Erythroblast (primary cell): ENCODE measurements around the gene CDH22.

Source experiments
- GATA1 ChIP-seq: IDR thresholded peaks from 2 replicates; pipeline ENCODE4 v1.6.1; 2011; ENCODE audit warnings: low read depth, mild to moderate bottlenecking, control low read depth, low read length, moderate library complexity
- POLR2A ChIP-seq: IDR thresholded peaks from 2 replicates; pipeline ENCODE4 v1.6.1; 2011; ENCODE audit warnings: mild to moderate bottlenecking, low read length

DNA sequence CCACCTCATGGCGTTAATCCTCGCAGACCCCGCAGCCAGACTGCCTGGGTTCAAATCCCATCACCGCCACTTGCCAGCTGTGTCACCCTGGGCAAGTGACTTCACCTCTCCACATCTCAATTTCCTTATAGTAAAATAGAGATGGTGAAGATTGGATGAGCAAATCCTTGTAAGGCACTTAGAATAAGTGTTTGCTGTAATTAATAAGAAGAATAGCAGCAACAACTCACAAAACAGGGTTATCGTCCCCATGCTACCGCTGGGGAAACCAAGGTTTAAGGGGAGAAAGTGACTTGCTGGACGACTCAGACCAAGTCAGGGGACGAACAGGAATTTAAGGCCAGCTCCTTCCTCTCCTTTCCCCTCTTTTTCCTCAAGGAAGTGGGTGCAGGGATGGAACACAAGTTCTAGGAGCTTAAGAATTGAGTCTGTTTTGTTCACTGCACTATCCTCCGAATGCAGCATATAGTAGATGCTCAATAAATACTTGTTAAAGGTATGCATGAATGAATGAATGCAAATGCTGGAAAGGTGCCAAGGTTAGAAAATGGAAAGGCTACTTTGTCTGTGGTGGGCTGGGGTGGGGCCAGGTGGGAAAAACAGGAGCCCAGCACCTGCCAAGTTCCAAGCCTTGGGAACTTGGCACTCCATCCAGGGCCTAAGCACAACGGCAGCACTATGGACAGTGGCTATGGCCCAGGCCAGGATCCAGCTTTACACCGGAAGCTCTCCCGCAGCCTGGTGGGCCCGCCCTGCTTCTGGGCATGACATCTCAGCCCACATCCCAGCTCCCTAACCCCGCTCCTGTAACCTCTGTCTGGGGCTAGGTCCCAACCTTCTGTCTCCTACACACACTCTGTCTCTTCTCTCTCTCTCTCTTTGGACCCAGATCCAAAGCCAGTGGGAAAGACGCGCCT, 4.9 kb upstream of the CDH22 start:
- TF ChIP-seq POLR2A (no peak), GATA1 (no peak)
